Daoy (cell line): ENCODE data around the gene PLAAT3. TPM values are rescaled to one million over a fixed set of nuclear protein-coding genes. Genes with fewer than 3 reads are reported as not detected.
"Not testable (repeated sequence)": the region's sequence is repeated elsewhere in the genome, so short reads cannot be mapped to it uniquely, and the experiment has no call there.

Source experiments
- DNase-seq: peaks from one replicate; pipeline ENCODE4 v3.0.0-alpha.2; 2015; ENCODE audit warnings: low read depth
- total RNA-seq: library from RNA; depleted of rRNA; stranded (reverse); fragments of >200 nt; shearing (Covaris generic); gene quantifications from 2 replicates; pipeline ENCODE4 v1.2.3, GENCODE V29; 2014; rRNA removed

Gene PLAAT3
- 24.3 and 30.3 TPM in 2 replicates for total RNA-seq

DNA sequence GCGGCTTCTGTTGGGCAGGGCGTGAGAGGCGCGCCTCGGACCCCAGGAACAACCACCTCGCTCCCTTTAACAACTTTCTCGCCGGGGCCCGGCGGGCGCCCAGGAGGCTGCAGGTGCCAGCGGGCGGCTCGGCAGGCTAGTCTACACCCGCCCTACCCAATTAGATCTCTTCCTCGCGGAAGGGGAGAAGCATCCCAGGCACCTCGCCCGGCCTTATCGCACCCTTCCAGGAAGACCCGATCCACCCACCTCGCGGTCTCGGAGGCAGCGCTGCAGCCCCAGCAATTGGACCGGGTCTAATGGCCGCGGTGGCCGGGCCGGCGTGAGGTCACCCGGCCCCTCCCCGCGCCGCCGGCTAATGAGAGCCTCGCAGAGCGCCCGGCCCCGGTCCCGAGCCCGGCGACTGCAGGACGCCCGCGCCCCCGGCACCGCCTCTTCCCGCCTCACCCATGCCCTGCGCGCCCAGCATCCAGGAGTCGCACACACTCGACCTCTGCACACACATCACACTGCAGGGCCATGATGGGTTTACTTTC, at the start of gene PLAAT3:
PLAAT3 (minus strand) TSS at position 298 of the 536 bp plus-strand sequence. CDS start 419 bp downstream, outside the sequence.
- peak; percentile 73 for DNase-seq

- peak; percentile 77 for DNase-seq
Measured at GRCh38 chr11:63663809-63664208, 49.6 kb upstream of the PLAAT3 start.

GRCh38 chr11:63660972-63661371, 46.7 kb upstream of the PLAAT3 start:
- no peak for DNase-seq

DNA sequence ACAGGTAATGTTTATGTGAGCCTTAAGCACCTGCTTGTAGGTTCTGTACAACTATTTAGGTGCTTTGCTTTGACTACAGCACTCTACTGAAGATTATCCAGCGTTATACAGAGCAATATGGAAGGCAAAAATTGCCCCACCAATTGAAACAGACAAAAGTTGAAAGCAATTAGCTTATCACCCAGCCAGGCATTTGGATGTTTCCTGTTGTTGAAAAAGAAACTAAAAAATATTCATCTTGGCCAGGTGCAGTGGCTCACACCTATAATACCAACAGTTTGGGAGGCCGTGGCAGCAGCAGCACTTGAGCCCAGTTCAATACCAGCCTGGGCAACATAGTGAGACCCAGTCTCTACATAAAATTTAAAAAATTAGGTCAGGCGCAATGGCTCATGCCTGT, 38.4 kb upstream of the PLAAT3 start:
- DNase-seq: no peak

GRCh38 chr11:63643205-63643604, 29.0 kb upstream of the PLAAT3 start:
- DNase-seq: no peak

GRCh38 chr11:63641727-63642126, 27.5 kb upstream of the PLAAT3 start:
- DNase-seq: no peak

DNA sequence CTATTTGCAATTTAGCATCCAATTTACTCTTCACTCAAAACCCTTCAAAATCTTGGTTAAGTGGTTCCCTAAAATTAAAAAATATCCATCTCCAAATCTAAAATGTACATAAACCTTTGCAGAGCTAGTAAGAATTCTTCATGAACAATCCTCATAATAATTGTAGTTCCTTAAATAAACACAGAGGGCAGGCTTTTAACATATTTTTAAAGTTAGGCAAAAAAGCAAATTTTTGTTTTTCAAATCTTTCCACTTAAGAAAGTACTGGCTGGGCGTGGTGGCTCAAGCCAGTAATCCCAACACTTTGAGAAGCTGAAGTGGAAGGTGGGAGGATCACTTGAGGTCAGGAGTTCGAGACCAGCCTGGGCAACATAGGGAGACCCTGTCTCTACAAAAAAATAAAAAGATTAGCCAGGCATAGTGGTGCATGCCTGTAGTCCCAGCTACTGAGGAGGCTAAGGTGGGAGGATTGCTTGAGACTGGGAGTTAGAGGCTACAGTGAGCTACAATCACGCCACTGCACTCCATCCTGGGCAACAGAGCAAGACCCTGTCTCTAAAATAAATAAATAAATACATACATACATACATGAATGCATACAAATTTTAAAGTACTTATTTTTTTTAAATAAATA, 25.1 kb upstream of the PLAAT3 start:
- no peak for DNase-seq

DNA sequence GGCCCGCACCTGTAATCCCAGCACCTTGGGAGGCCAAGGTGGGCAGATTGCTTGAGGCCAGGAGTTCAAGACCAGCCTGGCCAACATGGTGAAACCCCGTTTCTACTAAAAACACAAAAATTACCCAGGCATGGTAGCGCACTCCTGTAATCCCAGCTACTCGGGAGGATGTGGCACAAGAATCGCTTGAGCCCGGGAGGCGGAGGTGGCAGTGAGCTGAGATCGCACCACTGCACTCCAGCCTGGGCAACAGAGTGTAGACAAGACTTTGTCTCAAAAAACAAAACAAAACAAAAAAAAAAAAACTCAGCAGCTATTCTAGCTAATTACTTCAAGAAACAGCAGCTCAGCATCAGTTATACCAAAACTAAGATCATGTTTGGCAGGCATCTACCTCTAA, 24.2 kb upstream of the PLAAT3 start:
- DNase-seq: not testable (repeated sequence)

DNA sequence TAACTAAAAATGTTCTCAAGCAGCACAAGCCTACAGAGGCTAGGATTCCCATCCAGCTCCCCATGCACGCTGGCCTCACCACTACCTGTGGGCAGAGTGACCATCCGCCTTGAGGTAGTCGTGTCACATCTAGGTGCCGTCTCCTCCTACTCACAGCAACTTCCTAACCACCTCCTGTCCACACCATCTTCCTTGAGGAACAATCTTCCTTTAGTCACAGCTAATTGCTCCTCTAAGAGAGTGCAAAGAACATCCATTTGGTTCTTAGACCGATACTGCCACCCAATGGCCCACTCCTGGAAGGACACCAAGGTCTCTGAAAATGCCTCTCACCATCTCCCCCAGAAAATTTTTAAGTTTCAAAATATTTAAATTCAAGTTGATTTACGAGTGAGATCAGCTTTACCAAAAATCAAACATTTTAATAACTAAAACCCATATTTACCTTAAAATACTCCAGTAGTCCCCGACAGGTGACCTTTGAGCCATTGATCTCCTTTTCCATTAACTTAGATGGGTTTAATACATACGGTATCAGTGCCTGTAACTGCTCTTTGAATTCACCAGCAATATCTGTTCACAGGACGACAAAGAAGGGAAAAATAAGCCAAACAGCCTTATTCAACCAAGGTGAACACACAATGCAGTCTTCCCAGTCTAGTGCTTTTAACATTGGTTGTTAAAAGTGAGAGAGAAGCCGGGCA, 21.7 kb upstream of the PLAAT3 start:
- DNase-seq: peak; percentile 63

DNA sequence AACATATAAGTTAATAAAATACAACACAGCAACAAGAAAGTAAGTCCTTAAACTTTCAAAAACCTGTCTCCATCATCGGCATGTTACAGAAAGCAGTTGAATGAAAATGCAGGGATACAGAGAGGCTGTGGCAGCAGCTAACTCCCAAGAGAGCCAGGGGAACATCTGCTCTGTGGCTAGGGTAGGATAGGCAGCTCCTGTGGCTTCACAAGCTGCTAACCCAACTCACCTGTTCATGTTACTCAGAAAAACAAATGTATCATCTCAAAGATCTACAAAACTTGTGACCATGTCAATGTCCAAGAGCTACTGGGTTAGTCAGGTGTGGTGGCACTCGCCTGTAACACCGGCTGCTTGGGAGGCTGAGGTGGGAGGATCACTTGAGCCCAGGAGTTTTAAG, 15.2 kb upstream of the PLAAT3 start:
- DNase-seq: no peak

- no peak for DNase-seq
Measured at GRCh38 chr11:63623513-63624140, 9.4 kb upstream of the PLAAT3 start.

DNA sequence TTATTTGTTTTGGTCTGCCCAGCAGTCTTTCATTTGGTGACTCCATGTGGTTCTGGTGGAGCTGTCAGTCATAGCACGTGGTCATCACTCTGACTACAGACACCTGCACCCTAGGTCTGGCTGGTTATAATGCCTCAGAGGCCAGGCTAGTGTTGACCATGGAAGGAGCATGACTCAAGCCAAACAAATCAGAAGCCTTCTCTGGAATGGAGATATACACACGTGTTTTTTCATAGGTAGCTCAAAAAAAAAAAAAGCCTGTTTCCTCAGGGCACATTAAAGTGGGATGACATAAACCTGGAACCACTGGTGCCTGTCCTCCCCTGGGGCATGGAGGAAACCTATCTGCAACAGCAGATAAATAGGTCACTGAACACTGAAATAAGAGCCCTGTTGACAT, 8.1 kb upstream of the PLAAT3 start:
- no peak for DNase-seq

GRCh38 chr11:63621071-63621470, 6.8 kb upstream of the PLAAT3 start:
- DNase-seq: no peak

GRCh38 chr11:63619967-63620366, 5.7 kb upstream of the PLAAT3 start:
- no peak for DNase-seq

GRCh38 chr11:63617686-63618085, 3.5 kb upstream of the PLAAT3 start:
- DNase-seq: not testable (repeated sequence)

- DNase-seq: no peak
Measured at GRCh38 chr11:63616953-63617352, 2.7 kb upstream of the PLAAT3 start.

DNA sequence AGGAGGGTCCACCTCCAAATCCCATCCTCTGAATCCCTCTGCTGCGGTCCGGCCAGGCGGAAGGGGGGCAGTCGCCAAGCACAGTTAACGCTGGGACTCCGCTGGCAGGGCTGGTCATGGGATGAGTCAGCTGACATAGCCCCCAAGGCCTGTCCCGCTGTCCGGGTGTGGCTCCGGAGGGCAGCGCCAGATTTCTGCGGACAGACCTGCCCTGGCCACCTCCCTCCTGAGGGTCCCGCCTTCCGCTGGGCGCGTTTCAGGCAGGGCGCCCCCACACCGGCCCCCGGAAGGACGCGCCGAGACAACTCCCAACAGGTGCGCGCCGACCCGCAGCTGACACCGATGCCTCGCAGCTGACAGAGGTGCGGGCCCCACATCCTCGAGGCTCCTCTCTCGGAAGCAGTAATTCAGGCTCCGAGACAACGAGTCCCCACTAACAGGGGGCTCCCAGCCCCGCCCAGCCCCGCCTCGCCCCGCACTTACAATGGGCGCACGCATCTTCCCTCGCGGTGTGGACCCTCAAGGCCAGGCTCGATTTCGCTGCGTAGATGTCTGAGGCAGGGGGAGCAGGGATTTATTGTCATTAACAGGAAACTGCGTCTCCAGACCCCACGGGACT, 607 bp downstream of the PLAAT3 start:
- peak; percentile 47 for DNase-seq

DNA sequence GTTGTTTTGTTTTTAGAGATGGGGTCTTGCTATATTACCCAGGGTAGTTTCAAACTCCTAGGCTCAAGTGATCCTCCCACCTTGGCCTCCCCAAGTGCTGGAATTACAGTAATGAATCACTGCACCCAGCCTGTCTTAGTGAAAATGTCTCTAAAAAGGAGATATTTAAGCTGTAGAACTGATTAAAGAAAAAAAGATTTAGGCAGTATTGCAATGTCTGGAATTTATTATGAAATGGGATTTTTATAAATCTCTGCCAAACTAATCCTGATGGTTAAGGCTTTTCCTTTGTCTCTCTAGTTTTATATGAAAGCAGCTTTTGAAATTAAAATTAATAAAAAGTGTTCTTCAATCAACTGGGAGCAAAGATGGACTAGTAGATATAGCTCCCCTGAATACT, 2.1 kb downstream of the PLAAT3 start:
- DNase-seq: no peak

DNA sequence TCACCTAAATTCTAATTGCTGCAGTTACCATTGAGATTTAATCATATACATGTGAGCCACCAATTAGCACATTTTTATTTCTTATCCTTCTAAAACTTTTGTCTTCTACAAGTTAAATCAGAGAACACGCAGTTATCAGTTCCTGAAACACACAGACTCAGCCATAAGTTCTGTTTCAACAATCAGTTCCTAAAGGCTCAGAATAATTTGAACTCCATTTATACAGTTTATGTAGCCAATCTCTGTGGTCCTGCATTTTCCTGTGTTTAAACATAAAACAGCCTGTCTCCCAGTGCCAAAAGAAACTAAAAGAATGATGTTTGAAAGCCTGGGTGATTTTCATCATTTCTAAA, 2.9 kb downstream of the PLAAT3 start:
- no peak for DNase-seq

DNA sequence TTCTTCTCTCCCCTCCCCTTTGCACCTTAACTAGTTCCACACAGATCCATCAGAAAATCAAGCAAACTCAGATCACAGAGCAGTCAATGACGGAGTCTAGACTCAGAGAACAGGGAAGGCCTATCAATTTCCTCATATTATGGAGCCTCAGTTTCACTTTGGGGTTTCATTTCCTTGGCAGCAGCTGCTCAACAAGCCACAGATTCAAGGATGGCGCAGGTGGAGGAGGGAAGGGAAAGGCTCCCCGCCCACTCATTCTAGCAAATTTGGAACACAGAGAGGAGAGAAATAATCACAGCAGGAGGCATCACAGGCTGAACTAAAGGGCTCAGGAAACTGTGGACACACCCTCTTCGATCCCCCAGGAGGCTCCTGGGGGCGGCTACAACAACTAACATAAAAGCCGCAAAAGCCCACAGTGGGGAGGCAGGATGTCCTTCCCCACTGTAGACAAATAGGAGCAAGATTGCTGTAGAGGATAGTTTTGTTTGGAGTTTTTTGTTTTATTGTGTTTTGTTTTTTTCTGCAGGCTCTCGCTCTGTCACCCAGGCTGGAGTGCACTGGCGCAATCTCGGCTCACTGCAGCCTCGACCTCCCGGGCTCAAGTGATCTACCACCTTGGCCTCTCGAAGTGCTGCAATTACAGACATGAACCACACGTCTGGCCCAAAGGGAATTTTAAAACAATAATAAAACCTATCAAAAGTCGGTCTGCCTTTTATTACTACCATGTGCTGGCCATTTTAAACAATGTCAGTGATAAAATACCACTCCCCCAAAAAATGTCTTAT, 3.4 kb downstream of the PLAAT3 start:
- DNase-seq: peak; percentile 87

- DNase-seq: peak; percentile 70
Measured at GRCh38 chr11:63609971-63610580, 4.2 kb downstream of the PLAAT3 start.
